ENCODE measurements around the gene CELF6. TPM values are rescaled to one million over a fixed set of nuclear protein-coding genes. Genes with fewer than 3 reads are reported as not detected.

CELF6 gene
- total RNA-seq, 4 donors from 2014 or later: 2.3 to 9.8 (median 6.8) TPM

DNA sequence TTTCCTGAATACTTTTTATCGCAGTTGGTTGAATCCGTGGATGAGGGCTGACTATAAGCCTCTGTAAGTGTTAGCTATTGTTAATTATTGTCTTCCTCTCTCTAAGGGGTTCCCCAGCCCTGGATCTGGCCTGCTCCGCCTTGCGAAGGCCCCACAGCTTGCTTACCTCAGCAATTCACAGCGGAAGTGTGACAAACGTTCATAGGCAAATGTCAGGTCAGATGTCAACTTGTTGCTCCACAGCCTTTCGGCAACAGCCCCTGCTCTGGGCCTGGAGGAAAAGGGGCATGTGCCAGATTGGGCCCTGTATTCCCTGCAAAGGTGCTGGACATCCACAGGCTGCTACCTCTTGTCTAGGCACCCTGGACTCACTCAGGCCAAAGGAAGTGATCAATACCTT is 25.3 kb upstream of the CELF6 start:
- H3K36me3 ChIP-seq: peaks cover 62 to 68% of the 10 kb centered on the region in 2 donors
- no peaks in the 10 kb centered on the region for H3K27me3 ChIP-seq
- no peaks in the 10 kb centered on the region for H3K9me3 ChIP-seq
- no peak overlapping the region for H3K4me3 ChIP-seq (replicated peaks in 1 of 3)
- no peak for DNase-seq
- no peak for TF ChIP-seq POLR2A (IDR thresholded peaks at IDR 0.05)
- H3K27ac ChIP-seq: no peak overlapping the region
- H3K4me1 ChIP-seq: no peaks in the 10 kb centered on the region
- intact Hi-C loops (cut with DNase I): no loop called here
- WGBS, 2 donors: 88 to 89% methylated on average over 7 of the region's 7 CpGs

DNA sequence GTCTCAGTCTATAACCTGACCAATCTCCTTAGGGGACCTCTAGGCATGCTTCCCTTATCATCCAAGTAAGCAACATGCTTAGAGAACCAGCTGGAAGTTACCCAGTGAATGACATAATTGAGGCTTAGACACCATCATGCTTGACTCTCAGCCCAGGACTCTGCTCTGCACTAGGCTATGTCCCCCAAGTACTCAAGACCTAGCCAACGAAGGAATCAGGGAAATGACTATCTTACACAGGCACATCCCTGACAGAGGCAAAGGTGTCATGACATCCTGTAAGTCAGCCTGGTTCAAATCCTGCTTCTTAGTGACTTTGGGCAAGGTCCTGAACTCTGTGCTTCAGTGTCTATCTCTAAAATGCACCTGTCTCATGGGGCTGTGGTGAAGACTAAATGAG is 24.6 kb upstream of the CELF6 start:
- peaks cover 58 to 63% of the 10 kb centered on the region in 2 donors for H3K36me3 ChIP-seq
- H3K27ac ChIP-seq: no peak overlapping the region
- H3K27me3 ChIP-seq: no peaks in the 10 kb centered on the region
- H3K4me3 ChIP-seq (replicated peaks in 1 of 3): no peak overlapping the region
- TF ChIP-seq CTCF (IDR thresholded peaks at IDR 0.05): no peak
- TF ChIP-seq POLR2A (IDR thresholded peaks at IDR 0.05): no peak
- no peaks in the 10 kb centered on the region for H3K4me1 ChIP-seq
- intact Hi-C loops (cut with DNase I): no loop called here
- DNase-seq: no peak
- 92 to 100% methylated on average over 1 of the region's 1 CpG for WGBS, 2 donors
- no peaks in the 10 kb centered on the region for H3K9me3 ChIP-seq

GRCh38 chr15:72342385-72342784 is 22.4 kb upstream of the CELF6 start:
- Histone ChIP-seq H3K27ac (no peak overlapping the region), H3K9me3 (no peaks in the 10 kb centered on the region), H3K4me1 (no peaks in the 10 kb centered on the region), H3K27me3 (no peaks in the 10 kb centered on the region), H3K36me3 (peaks cover 40 to 42% of the 10 kb centered on the region in 2 donors), H3K4me3 (replicated peaks in 1 of 3) (no peak overlapping the region)
- WGBS, 2 donors: 52 to 69% methylated on average over 9 to 11 of the region's 11 CpGs
- DNase-seq: peak; percentile 51 to 53
- intact Hi-C loops (cut with DNase I): no loop called here
- TF ChIP-seq CTCF (IDR thresholded peaks at IDR 0.05): peak in 4 of 6 experiments; percentile 14 to 44 (median 34)
- no peak for TF ChIP-seq POLR2A (IDR thresholded peaks at IDR 0.05)

DNA sequence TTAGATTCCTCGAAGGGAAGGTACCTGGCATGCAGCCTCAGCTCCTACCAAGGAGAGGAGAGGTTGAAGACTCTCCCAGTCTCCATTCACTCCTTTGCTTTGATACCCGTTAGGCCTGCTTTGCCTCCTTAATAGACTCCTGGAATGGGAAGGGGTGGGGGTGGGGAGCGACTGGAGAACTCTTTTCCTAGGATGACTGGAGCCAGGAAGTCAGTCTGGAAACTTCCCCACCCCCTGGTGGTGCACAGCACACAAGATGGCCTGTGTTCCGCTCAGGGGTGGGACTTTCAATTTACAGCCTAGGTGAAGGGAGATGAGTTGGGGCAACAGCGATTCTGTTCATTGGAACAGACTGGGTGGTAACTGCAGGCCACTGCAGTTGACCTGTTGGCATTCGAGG is 21.4 kb upstream of the CELF6 start:
- intact Hi-C loops (cut with DNase I): no loop called here

DNA sequence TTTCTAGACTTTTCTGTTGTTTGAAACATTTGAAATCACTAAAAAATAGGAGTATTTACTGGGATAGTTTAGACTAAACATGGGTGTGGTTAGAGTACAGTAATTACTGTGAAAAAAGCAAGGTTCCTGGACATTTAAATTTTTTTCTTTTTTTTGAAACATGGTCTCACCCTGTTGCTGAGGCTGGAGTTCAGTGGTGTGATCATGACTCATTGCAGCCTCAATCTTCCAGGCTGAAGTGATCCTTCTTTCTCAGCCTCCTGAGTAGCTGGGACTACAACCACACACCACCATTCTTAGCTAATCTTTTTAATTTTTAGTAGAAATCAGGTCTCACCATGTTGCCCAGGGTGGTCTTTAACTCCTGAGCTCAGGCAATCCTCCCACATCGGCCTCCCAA is 20.4 kb upstream of the CELF6 start:
- no peak overlapping the region for H3K4me3 ChIP-seq (replicated peaks in 1 of 3)
- intact Hi-C loops (cut with DNase I): no loop called here
- no peaks in the 10 kb centered on the region for H3K9me3 ChIP-seq
- H3K4me1 ChIP-seq: no peaks in the 10 kb centered on the region
- peaks cover 20 to 22% of the 10 kb centered on the region in 2 donors for H3K36me3 ChIP-seq
- DNase-seq: no peak
- no peak overlapping the region for H3K27ac ChIP-seq
- H3K27me3 ChIP-seq: no peaks in the 10 kb centered on the region
- TF ChIP-seq CTCF (IDR thresholded peaks at IDR 0.05) (no peak), POLR2A (IDR thresholded peaks at IDR 0.05) (no peak)
- WGBS, 2 donors: 96 to 100% methylated on average over 1 of the region's 1 CpG

More for the DNA sequence above, 21.4 kb upstream of the CELF6 start:
- H3K4me1 ChIP-seq: no peaks in the 10 kb centered on the region
- H3K36me3 ChIP-seq: peaks cover 30 to 32% of the 10 kb centered on the region in 2 donors
- H3K9me3 ChIP-seq: no peaks in the 10 kb centered on the region
- no peak for TF ChIP-seq POLR2A (IDR thresholded peaks at IDR 0.05)
- WGBS, 2 donors: 68 to 81% methylated on average over 6 of the region's 6 CpGs
- H3K4me3 ChIP-seq (replicated peaks in 1 of 3): no peak overlapping the region
- H3K27ac ChIP-seq: no peak overlapping the region
- no peak for DNase-seq
- H3K27me3 ChIP-seq: no peaks in the 10 kb centered on the region

GRCh38 chr15:72339777-72340177 is 19.8 kb upstream of the CELF6 start:
- intact Hi-C loops (cut with DNase I): no loop called here
- peaks cover 15 to 16% of the 10 kb centered on the region in 2 donors for H3K36me3 ChIP-seq
- no peaks in the 10 kb centered on the region for H3K9me3 ChIP-seq
- no peak overlapping the region for H3K27ac ChIP-seq
- no peak for DNase-seq
- WGBS, 2 donors: 37 to 57% methylated on average over 3 of the region's 3 CpGs
- TF ChIP-seq POLR2A (IDR thresholded peaks at IDR 0.05) (no peak), CTCF (IDR thresholded peaks at IDR 0.05) (no peak)
- H3K4me1 ChIP-seq: no peaks in the 10 kb centered on the region
- no peak overlapping the region for H3K4me3 ChIP-seq (replicated peaks in 1 of 3)
- H3K27me3 ChIP-seq: no peaks in the 10 kb centered on the region
